GM18520 (cell line): ENCODE data around the gene RC3H1.
"Not testable (repeated sequence)": the region's sequence is repeated elsewhere in the genome, so short reads cannot be mapped to it uniquely, and the experiment has no call there.

ENCODE experiments used
- ATAC-seq: cut with Tn5 transposase; IDR thresholded peaks from one replicate; pipeline ENCODE4 v1.9.1; 2021; ENCODE audit not compliant: unreplicated experiment

Gene RC3H1

GRCh38 chr1:174022080-174022975, at the start of gene RC3H1:
TSS of gene RC3H1 (minus strand) at chr1:174022357. CDS start at chr1:173992985, 29,372 bp downstream.
- ATAC-seq = peak; percentile 80

GRCh38 chr1:174070614-174071013, 48.5 kb upstream of the RC3H1 start:
- no peak for ATAC-seq

- no peak for ATAC-seq
Measured at GRCh38 chr1:174068000-174068399, 45.8 kb upstream of the RC3H1 start.

- ATAC-seq = no peak
Measured at GRCh38 chr1:174060090-174060489, 37.9 kb upstream of the RC3H1 start.

- no peak for ATAC-seq
Measured at GRCh38 chr1:174058624-174059023, 36.5 kb upstream of the RC3H1 start.

GRCh38 chr1:174056609-174057008, 34.5 kb upstream of the RC3H1 start:
- not testable (repeated sequence) for ATAC-seq

GRCh38 chr1:174055797-174056196, 33.6 kb upstream of the RC3H1 start:
- not testable (repeated sequence) for ATAC-seq

- no peak for ATAC-seq
Measured at GRCh38 chr1:174053826-174054225, 31.7 kb upstream of the RC3H1 start.

GRCh38 chr1:174052621-174053020, 30.5 kb upstream of the RC3H1 start:
- no peak for ATAC-seq

GRCh38 chr1:174051956-174052355, 29.8 kb upstream of the RC3H1 start:
- ATAC-seq = no peak

GRCh38 chr1:174049514-174049913, 27.4 kb upstream of the RC3H1 start:
- no peak for ATAC-seq

GRCh38 chr1:174044418-174045222, 22.5 kb upstream of the RC3H1 start:
- ATAC-seq = no peak

- ATAC-seq = not testable (repeated sequence)
Measured at GRCh38 chr1:174042509-174042908, 20.4 kb upstream of the RC3H1 start.

- ATAC-seq = no peak
Measured at GRCh38 chr1:174041369-174041768, 19.2 kb upstream of the RC3H1 start.

- no peak for ATAC-seq
Measured at GRCh38 chr1:174040387-174040786, 18.2 kb upstream of the RC3H1 start.

- no peak for ATAC-seq
Measured at GRCh38 chr1:174039027-174039426, 16.9 kb upstream of the RC3H1 start.

GRCh38 chr1:174036798-174037197, 14.6 kb upstream of the RC3H1 start:
- ATAC-seq = no peak

- no peak for ATAC-seq
Measured at GRCh38 chr1:174036204-174036603, 14.0 kb upstream of the RC3H1 start.

- ATAC-seq = no peak
Measured at GRCh38 chr1:174032671-174033222, 10.6 kb upstream of the RC3H1 start.

GRCh38 chr1:174031099-174031498, 8.9 kb upstream of the RC3H1 start:
- no peak for ATAC-seq

- no peak for ATAC-seq
Measured at GRCh38 chr1:174028495-174028894, 6.3 kb upstream of the RC3H1 start.

- no peak for ATAC-seq
Measured at GRCh38 chr1:174023440-174023839, 1.3 kb upstream of the RC3H1 start.
